ENCODE results near the gene TAF15.

TAF15 gene

DNA sequence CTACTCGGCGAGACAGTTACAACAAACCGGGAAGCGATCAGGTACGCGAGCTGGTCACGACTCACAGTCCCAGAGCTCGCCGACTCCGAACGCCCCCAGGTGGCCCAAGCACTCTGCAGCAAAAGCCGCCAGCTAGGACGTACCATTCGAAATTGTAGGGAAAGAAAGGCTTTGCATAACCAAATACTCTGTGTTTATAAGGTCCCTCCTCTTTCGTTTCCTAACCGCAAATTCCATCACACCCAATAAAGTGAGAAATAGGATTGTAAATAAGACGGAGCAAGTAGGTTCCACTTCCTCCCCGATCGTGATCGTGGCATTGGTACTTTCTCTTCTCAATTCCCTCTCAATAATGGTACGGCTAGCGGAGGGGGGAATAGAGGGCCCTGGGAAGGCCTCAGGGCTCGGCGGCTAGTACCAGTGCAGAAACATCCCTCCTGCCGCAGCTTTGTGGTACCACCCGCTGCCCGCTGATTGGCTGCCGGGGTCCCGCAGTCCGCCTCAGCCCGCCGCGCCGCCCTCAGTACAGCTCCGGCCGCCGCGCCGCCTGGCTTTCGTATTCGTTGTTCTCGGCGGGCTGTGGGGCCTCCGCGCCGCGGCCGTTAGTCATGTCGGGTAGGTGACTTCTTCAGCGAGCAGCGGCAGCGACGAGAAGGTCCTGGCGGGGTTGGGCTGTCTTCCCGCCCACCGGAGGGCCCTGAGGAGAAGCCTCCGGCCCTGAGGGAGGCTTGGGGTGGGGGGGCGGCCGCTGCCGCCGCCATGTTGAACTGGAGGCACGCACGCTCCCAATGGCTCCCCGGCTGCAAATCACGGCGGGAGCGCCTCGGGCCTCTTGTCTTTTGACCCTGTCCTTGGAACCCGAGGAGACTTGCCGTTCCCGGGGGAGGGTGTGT is at the start of gene TAF15:
Gene TAF15, plus strand, starts transcription at position 523 of the 893 bp plus-strand sequence. Its CDS starts 86 bp downstream, at position 609.
- peak; percentile 99 for DNase-seq

DNA sequence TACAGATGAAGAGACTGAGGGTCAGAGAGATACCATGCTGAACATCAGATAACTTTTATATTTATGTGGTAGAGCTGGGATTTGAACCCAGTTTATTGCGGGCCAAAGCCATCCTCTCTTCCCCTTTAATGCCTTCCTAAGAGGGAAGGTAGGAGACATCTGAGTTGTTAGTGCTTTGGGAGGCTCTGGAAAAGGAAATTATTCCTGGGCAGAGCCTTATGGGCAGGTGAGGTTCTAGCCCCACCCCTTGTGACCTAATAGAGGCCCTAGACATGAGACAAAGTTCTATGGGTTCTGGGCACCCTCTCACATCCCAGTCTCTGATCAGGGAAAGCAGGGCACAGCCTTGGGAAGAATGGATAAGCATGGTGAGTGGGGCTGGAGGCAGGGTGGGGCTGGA is 48.7 kb upstream of the TAF15 start, which contains the start of gene C17orf50:
Gene C17orf50, plus strand, starts transcription at position 301 of the 400 bp plus-strand sequence. Its CDS starts 55 bp downstream, at position 356.
- DNase-seq, result no peak

DNA sequence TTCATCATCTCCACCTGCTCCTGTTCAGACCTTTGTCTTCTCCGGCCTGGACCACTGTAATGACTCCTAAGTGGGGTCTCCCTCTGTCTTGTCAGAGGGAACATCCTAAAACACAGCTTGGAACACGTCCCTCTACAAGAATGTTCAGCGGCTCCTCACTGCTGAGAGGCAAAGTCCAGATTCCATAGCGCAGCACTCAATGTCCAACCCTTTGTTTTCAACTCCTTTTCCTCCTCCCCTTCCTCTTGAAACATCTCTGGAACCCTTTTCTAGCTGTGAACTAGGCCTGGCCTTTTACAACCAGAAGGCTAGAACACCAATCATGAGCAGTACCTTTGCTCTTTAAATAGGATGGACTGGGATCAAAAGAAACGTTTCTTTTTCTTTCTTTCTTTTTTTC is 47.7 kb upstream of the TAF15 start:
- no peak for DNase-seq

DNA sequence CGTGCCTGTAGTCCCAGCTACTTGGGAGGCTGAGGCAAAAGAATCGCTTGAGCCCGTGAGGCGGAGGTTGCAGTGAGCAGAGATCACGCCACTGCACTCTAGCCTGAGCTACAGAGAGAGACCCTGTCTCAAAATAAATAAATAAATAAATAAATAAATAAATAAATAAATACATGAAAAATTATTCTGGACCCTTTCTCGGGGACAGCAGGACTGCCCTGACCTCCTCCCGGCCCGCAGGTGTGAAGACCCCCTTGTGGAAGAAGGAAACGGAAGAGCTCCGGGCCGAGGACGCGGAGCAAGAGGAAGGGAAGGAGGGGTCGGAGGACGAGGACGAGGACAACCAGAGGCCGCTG is 45.5 kb upstream of the TAF15 start:
- DNase-seq, result no peak

DNA sequence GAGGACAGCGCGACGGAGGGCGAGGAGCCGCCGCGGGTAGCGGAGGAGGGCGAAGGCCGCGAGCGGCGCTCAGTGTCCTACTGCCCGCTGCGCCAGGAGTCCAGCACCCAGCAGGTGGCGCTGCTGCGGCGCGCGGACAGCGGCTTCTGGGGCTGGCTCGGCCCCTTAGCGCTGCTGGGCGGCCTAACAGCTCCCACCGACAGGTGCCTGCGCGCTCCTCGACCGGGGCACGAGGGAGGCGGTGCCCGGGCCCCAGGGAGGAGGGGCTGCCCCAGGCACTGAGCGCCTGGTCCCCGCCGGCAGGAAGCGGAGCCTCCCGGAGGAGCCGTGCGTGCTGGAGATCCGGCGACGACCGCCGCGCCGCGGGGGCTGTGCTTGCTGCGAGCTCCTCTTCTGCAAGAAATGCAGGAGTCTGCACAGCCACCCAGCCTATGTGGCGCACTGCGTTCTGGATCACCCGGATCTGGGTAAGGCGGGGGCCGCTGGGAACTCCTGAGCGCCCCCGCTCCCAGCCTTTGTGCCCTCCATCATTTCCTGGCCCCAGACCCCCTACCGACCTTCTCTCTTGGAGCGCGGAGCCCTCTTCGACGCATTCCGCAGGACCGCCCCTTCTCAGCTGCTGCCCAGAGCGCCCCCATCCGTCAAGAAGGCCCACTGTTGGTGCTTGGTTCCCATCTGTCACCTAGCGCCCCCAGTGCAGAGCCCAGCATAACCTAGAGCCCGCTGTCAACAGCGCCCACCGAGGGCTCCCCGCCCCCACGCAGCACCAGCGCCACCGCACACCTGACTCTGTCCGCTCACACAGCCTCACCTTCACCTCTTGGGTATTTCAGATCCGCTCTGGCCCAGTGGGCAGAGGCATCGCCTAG is 44.9 kb upstream of the TAF15 start:
- DNase-seq, result no peak

DNA sequence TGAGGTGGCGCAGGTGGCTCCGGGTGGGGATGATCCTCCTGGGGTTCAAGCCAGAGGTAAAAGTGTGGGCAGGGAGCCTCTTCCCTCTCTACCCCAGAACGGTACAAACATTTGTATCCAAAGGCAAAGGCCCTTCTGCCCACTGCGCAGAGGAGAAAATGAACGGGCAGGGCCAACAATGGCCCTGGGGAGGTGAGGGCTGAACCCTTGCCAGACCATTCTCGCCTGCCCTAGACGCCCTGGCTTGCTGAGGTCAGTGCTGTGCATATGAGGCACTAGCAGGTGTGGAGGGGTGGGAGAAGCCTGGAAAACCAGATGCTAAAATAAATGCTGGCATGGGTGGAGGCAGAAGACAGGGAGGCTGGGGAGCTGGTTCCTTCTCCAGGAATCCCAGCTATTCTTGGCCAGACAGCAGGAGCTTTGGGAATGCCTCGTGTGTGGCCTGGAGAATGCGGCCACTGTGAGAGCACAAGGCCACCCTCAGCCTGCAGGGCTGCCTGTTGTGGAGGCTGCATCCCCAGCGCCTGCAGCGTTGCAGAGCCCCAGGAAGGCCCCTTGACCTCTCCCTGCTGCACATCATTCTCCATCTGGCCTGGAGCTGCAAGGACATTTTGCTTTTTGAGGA is 44.1 kb upstream of the TAF15 start:
- no peak for DNase-seq

DNA sequence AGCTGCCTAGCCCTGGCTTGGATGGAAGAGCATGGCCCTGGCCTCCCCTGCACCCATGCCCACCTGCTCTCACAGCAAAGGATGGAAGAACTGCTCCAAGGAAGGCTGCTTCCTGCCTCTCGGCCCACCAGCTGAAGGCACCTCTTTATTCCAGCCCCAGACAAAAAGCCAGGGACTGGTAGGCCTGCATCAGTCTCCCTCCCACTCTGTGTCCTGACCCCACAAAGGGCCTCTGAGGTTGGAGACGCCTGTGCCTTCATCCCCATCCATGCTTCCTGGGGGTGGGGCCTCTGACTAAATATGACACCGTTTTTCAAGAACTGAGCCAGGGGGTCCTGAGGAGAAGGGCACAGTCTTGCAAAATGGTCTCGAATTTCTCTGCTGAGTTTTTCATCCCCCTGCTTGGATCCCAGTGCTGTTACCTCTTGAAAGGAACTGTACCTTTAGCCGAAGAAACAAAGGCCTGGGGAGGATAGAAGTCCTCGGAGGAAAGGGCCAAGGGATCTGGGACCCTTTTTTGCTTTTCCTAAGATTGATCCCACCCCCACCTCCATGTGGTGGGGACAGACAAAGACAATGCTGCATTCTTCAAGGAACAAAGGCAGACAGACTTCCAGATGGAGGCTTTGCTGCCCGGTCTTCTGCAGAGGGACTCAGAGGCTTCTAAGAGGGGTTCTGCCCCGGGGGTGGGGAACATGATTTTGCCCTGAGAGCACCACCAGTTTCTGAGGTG is 43.4 kb upstream of the TAF15 start:
- no peak for DNase-seq

DNA sequence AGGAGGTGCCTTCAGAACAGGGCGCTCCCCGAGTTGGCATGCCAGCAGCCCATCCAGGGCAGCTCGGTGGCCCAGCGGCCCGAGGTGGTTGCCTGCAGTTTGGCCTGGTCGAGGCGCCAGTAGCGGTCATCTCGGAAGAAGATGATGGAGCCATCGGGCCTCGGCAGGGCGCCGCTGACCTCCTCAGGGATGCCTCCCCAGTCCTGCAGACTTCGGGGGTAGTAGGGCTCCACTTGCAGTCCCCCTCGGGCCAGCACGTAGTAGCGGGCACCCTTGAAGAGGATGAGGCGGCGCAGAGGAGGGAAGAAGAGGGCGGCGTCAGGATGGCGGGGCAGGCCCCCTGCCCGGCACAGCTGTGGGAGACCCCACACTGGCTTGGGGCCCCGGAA is 42.8 kb upstream of the TAF15 start:
- no peak for DNase-seq

DNA sequence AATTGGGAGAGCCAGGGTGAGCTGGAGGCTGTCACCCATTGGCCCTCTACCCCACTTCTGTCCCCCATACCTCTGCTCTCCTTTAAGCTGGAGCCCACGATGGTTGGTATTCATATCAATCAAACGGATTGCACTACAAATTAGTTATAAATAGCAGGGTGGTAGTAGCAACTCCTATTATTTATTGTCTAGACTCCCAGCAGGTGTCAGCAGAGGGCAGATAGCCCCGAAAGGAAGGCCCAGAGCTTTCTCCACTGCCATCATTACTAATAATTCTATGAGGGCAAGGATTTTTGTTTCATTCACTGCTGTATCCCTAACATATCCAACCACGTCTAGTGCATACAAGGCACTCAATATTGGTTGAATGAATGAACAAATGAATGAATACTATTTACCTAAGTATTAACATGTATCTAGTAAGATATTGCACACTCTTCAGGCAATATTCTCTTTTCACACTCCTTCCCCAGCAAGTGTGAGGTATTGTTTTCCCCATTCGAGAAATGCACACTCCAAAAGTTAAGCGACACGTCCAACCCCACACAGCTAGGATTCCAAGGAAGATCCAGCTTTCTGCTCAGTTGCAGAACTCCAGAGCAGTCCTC is 42.3 kb upstream of the TAF15 start:
- no peak for DNase-seq

DNA sequence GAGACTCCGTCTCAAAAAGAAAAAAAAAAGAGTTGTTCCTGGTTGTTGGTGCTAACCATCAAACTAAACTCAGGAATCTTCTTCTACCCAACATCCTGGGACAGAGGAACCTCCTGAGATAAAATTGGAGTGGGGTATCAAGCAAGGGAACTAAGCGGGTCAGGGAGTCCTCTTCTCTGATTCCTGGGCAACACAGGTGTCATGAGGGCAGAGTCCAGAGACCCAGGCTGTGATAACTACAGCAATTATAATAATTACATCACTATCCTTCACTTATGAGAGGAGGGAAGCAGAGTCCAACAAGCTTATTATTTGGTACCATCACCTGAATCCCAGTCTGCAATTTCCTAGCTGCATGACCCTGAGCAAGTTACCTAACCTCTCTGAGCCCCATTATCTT is 40.5 kb upstream of the TAF15 start:
- no peak for DNase-seq

DNA sequence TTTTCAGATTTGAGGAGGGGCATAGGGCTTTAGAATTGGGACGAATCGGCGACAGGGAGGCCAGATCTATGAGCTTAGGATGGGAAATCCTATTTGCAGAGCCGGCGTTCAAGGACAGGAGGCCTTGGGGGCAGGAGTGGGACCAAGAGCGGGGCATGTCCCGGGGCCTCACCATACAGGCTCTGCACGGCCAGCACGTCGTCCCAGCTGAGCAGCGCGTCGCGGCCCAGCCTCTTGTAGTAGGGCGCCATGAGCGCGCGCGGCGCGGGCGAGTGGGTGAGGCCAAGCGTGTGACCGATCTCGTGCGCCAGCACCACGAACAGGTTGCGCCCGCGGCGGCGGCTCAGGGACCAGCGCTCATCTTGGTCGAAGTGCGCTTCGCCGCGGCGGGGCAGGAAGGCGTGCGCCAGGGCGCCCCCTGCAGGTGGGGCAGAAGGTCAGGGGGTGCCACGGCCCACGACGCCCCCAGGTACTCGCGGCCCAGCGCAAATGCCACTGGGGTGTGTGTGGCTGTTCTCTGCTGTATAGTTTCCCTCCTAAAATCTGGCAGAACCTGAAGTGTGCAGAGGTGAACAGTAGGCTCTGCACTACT is 39.3 kb upstream of the TAF15 start:
- DNase-seq, result no peak

DNA sequence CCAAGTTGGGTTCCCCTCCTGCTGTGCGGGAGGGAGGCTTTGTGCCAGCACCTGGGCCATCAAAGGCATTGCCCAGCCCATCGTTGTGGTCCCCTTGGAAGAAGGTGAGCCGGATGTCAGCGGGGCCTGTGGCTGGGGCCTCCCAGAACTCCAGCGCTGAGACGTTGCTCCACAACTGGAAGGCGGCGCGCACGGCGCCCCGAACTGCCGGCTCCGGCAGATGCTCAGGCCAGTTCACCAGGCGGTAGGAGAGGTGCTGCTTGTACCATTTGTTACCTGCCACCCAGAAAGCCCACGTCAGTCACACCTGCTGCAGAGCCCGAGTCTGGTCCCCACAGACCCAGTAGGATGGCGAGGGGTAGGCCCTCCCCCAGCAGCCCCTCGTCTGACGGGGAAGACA is 36.2 kb upstream of the TAF15 start:
- DNase-seq, result no peak

DNA sequence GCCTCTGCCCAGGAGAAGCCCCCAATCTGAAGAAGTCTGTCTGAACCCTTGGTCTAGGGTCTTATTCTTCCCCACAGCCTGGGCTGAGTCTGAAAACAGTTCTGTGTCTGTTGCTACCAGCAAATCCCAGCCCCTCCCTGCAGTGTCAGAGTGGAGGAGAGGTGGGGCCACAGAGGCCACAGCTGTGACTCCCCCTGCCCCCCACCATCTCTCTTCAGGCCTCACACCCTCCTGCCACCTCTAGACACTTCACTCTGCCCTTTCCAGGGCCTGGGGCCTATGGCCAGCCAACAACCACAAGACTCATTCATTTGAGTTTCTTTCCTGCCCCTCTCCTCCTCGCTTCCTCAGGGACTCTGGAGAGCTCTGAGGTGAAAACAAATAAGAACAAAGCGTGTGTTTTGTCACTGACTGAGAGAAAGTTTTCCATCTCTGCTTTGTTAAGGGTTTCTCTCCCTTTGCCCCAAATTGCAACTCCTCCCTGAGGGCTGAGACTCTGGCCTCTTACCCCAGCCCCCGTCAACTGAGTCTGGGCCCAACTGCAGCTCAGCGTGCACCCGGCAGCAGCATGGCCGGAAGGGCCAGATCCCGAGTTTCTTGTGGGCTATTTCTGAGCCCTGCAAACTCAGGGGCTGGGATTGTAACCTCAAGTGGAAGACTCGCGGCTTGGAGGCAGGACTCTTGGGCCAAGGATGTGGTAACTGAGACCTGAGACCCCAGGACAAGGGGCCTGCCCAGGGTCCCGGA is 35.4 kb upstream of the TAF15 start:
- no peak for DNase-seq

DNA sequence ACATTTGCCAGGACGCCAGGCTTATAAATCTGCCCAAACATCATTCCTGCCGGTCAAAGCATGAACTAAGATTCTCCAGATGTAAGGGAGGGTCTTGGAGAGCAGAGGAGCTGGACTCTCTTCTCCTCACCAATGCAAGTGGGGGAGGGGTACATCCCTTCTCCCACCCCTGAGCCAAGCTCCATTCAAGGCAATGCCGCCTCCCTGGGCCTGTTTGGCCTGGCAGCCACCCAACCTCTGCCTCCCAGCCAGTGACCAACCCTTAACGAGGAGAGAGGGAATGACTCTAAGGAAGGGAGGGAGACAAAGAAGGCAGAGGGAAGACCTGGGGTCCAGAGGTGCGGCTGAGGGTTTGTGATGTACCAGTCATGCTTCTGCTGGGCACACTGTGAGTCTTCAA is 34.8 kb upstream of the TAF15 start:
- no peak for DNase-seq

DNA sequence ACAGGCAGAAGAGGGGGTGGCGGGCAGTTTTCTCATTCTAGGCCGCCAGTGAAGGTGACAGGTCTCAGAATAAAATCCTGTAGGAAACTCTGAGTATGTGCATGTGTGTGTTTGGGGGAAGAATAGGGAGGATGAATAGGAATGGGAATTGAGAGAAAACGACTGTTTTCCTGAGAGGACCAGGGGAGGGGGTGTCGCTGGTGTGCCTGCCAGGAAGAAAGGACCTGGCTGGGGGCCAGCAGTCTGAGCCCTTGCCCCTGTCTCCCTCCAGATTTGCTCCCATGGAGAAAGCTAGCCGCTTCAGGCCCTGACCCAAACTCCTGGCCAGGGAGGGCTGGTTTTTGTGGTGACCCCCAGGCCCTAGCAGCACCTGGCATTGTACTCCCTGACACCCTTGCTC is 34.2 kb upstream of the TAF15 start:
- DNase-seq, result no peak

DNA sequence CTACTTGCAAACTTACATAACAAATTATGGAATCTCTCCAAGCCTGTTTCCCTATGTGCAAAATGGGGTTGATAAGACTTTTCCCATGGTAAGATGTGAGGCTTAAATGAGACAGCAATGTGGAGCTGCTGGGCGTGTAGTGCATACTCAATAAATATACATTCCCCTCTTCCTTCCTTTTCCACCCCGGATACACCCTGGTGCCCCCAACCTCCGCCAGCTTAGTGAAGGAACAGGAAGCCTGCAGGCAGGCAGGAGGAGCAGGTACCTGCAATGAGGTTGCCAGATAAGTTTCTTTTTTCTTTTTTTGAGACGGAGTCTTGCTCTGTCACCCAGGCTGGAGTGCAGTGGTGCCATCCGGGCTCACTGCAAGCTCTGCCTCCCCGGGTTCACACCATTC is 33.7 kb upstream of the TAF15 start:
- DNase-seq, result no peak

DNA sequence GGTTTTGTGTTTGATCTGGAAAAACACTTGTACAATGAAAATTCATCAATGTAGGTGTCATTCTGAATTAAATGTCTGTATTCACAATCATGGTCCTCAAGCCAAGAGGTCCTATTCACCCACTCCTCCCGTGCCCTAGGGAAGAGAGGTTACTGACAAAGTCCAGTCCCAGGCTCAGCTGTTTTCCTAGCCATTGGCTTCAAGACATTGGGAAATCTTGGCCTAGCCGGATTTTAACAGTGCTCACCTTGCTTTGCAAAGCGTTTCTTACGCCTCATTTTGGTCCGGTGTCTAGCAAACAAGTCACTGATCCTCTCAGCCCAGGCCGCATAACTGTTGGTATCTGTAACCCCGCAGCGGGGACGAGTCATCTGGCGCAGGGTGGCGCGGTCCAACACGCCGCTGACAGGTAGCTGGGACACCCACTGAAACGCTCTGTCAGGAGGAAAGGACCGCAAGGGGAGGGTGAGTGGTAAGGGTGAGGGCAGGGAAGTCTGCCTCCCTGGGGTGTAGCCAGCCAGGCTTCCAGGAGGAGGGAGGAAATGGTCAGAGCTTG is 30.6 kb upstream of the TAF15 start:
- DNase-seq, result no peak

DNA sequence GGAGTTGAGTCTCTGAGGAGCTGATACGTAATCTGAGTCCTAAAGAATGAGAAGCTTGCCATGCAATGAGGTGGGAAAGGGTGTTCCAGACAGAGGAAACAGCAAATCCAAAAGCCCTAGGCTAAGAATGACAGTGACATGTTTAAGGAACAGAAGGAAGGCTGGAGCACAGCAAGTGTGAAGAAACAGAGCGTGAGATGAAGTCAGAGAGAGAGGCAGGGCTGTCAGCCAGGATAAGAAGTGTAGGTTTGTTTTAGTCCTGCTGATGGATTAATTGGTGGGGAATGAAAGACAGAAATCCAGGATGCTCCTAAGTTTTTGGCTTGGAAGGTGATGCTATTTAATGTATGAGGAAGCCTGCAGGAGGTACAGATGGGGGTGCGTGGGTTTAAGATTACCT is 28.3 kb upstream of the TAF15 start:
- DNase-seq, result no peak

DNA sequence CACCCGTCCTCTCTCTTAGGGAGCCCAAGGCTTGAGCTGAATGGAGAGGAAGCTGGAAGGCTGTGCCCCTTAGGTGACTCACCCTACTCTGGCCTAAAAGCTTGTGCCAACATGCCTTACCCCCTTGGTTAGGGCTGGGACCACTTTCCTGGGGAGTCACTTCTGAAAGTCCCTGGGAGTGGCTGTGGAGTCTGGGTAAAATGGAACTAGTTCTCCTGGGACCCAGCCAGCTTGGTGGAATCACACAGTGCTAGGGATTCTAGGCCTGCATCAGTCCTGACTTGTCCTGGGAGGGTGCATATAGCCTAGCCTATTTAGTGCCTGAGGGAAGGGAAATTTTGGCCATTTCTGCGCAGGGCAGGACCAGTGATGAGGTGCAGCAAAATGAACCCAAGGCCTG is 24.4 kb upstream of the TAF15 start:
- DNase-seq, result no peak

DNA sequence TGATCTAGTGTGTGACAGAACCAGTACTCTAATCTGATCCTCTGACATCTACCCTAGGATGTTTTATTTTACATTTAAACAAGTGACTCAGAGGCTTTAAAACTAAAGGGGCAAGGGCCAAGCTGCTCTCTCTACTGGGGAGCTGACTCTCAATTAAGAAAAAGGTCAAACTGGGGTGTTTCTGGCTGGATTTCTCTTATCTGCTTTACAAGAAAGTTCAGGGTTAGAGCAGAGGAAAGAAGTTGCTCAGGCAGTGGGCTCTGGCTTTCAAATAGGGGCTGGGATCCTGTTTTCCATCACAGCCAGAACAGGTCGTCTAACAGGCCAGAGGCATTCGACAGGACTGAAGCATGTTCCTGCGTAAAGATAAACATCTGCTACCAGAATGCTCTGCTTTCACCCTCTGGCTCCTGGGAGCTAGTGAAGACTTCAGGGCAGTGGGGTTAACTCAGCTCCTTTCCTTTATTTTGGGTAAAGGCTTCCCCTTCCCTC is 22.3 kb upstream of the TAF15 start:
- DNase-seq, result no peak

Data from SIG-M5 (cell line).